Stimulated activated memory B cell treated with anti-CD40 and anti-IgM and Interleukin-4, amounts not matched to agents 10 μg/mL and 1 μg/mL and 100 μg/mL, for 72 hours (primary cell): ENCODE measurements around the gene MRPL10.

Experiments
- ATAC-seq: fragments of 150-1000 bp; cut with Tn5 transposase; 2 replicates; pipeline ENCODE4 v1.10.0; 2021
- H3K27ac Mint-ChIP-seq: one replicate; pipeline ENCODE4 v1.8.0; 2022; ENCODE audit warnings: mild to moderate bottlenecking, mixed read lengths
- H3K27me3 Mint-ChIP-seq: one replicate; pipeline ENCODE4 v1.8.0; 2022; ENCODE audit warnings: mixed read lengths
- H3K36me3 Mint-ChIP-seq: one replicate; pipeline ENCODE4 v1.8.0; 2022; ENCODE audit warnings: mixed read lengths
- H3K4me1 Mint-ChIP-seq: one replicate; pipeline ENCODE4 v1.8.0; 2022; ENCODE audit warnings: mixed read lengths
- H3K4me3 Mint-ChIP-seq: one replicate; pipeline ENCODE4 v1.8.0; 2022; ENCODE audit warnings: mild to moderate bottlenecking, moderate library complexity, mixed read lengths
- H3K9me3 Mint-ChIP-seq: one replicate; pipeline ENCODE4 v1.8.0; 2022; ENCODE audit warnings: mixed read lengths

Gene MRPL10

GRCh38 chr17:47831003-47831933 lies at the start of gene MRPL10, which contains the start of gene LRRC46:
Gene MRPL10, minus strand, starts transcription at chr17:47831541. Its CDS starts 30 bp downstream, at chr17:47831511.
Gene LRRC46, plus strand, starts transcription at chr17:47831670. Its CDS starts 320 bp downstream, at chr17:47831990.
- no peaks in the 10 kb centered on the region for H3K9me3 Mint-ChIP-seq
- peaks cover 22% of the 10 kb centered on the region for H3K36me3 Mint-ChIP-seq
- peak within 1 kb of the TSS; percentile 93 for H3K4me3 Mint-ChIP-seq
- peak; percentile 94 for ATAC-seq
- H3K27ac Mint-ChIP-seq = peak within 1 kb of the TSS; percentile 89
- H3K4me1 Mint-ChIP-seq = peaks cover 29% of the 10 kb centered on the region
- H3K27me3 Mint-ChIP-seq = no peaks in the 10 kb centered on the region

GRCh38 chr17:47879776-47880454 lies 48.6 kb upstream of the MRPL10 start:
- H3K27me3 Mint-ChIP-seq = peaks cover 67% of the 10 kb centered on the region

GRCh38 chr17:47879028-47879585 lies 47.8 kb upstream of the MRPL10 start:
- peaks cover 2% of the 10 kb centered on the region for H3K4me1 Mint-ChIP-seq
- no peaks in the 10 kb centered on the region for H3K36me3 Mint-ChIP-seq
- H3K4me3 Mint-ChIP-seq = no peak overlapping the region
- no peak overlapping the region for H3K27ac Mint-ChIP-seq
- no peaks in the 10 kb centered on the region for H3K9me3 Mint-ChIP-seq
- peaks cover 71% of the 10 kb centered on the region for H3K27me3 Mint-ChIP-seq
- no peak for ATAC-seq

More at GRCh38 chr17:47879776-47880454, 48.6 kb upstream of the MRPL10 start:
- no peak for ATAC-seq
- H3K4me3 Mint-ChIP-seq = no peak overlapping the region
- no peak overlapping the region for H3K27ac Mint-ChIP-seq
- no peaks in the 10 kb centered on the region for H3K4me1 Mint-ChIP-seq
- H3K9me3 Mint-ChIP-seq = no peaks in the 10 kb centered on the region
- no peaks in the 10 kb centered on the region for H3K36me3 Mint-ChIP-seq

- H3K27me3 Mint-ChIP-seq = peaks cover 71% of the 10 kb centered on the region
- no peaks in the 10 kb centered on the region for H3K9me3 Mint-ChIP-seq
- no peak for ATAC-seq
- H3K4me1 Mint-ChIP-seq = peaks cover 9% of the 10 kb centered on the region
- no peak overlapping the region for H3K4me3 Mint-ChIP-seq
- H3K27ac Mint-ChIP-seq = no peak overlapping the region
- no peaks in the 10 kb centered on the region for H3K36me3 Mint-ChIP-seq
These were observed 47.1 kb upstream of the MRPL10 start for GRCh38 chr17:47878203-47879027.

- Mint-ChIP-seq H3K4me1 (peaks cover 11% of the 10 kb centered on the region), H3K36me3 (no peaks in the 10 kb centered on the region), H3K9me3 (no peaks in the 10 kb centered on the region), H3K4me3 (no peak overlapping the region), H3K27ac (no peak overlapping the region), H3K27me3 (peaks cover 71% of the 10 kb centered on the region)
- no peak for ATAC-seq
These were observed 46.2 kb upstream of the MRPL10 start for GRCh38 chr17:47877368-47878034.

GRCh38 chr17:47875011-47875985 lies 44.0 kb upstream of the MRPL10 start:
- H3K4me1 Mint-ChIP-seq = peaks cover 23% of the 10 kb centered on the region
- no peak overlapping the region for H3K27ac Mint-ChIP-seq
- no peak overlapping the region for H3K4me3 Mint-ChIP-seq
- no peaks in the 10 kb centered on the region for H3K36me3 Mint-ChIP-seq
- H3K9me3 Mint-ChIP-seq = no peaks in the 10 kb centered on the region
- peaks cover 88% of the 10 kb centered on the region for H3K27me3 Mint-ChIP-seq
- no peak for ATAC-seq

GRCh38 chr17:47873200-47874090 lies 42.1 kb upstream of the MRPL10 start:
- H3K4me1 Mint-ChIP-seq = peaks cover 23% of the 10 kb centered on the region
- no peaks in the 10 kb centered on the region for H3K9me3 Mint-ChIP-seq
- no peak overlapping the region for H3K4me3 Mint-ChIP-seq
- H3K27me3 Mint-ChIP-seq = peaks cover 81% of the 10 kb centered on the region
- H3K36me3 Mint-ChIP-seq = no peaks in the 10 kb centered on the region
- no peak overlapping the region for H3K27ac Mint-ChIP-seq
- no peak for ATAC-seq

GRCh38 chr17:47872651-47873161 lies 41.4 kb upstream of the MRPL10 start:
- Mint-ChIP-seq H3K9me3 (no peaks in the 10 kb centered on the region), H3K4me3 (no peak overlapping the region), H3K4me1 (peaks cover 23% of the 10 kb centered on the region), H3K27ac (no peak overlapping the region), H3K36me3 (no peaks in the 10 kb centered on the region), H3K27me3 (peaks cover 79% of the 10 kb centered on the region)
- ATAC-seq = no peak

- H3K27me3 Mint-ChIP-seq = peaks cover 73% of the 10 kb centered on the region
- H3K27ac Mint-ChIP-seq = no peak overlapping the region
These were observed 40.8 kb upstream of the MRPL10 start for GRCh38 chr17:47872019-47872650.

GRCh38 chr17:47871048-47871447 lies 39.7 kb upstream of the MRPL10 start:
- ATAC-seq = no peak
- H3K4me1 Mint-ChIP-seq = peaks cover 23% of the 10 kb centered on the region

More at GRCh38 chr17:47872019-47872650, 40.8 kb upstream of the MRPL10 start:
- H3K4me1 Mint-ChIP-seq = peaks cover 23% of the 10 kb centered on the region
- peak overlapping the region; percentile 27 for H3K4me3 Mint-ChIP-seq
- no peak for ATAC-seq
- H3K9me3 Mint-ChIP-seq = no peaks in the 10 kb centered on the region
- H3K36me3 Mint-ChIP-seq = no peaks in the 10 kb centered on the region

GRCh38 chr17:47870056-47870455 lies 38.7 kb upstream of the MRPL10 start:
- Mint-ChIP-seq H3K9me3 (no peaks in the 10 kb centered on the region), H3K36me3 (no peaks in the 10 kb centered on the region), H3K27ac (no peak overlapping the region), H3K4me3 (no peak overlapping the region), H3K4me1 (peaks cover 23% of the 10 kb centered on the region), H3K27me3 (peaks cover 75% of the 10 kb centered on the region)
- no peak for ATAC-seq

More at GRCh38 chr17:47871048-47871447, 39.7 kb upstream of the MRPL10 start:
- Mint-ChIP-seq H3K9me3 (no peaks in the 10 kb centered on the region), H3K36me3 (no peaks in the 10 kb centered on the region), H3K27me3 (peaks cover 80% of the 10 kb centered on the region), H3K4me3 (no peak overlapping the region), H3K27ac (no peak overlapping the region)

GRCh38 chr17:47869114-47869513 lies 37.8 kb upstream of the MRPL10 start:
- Mint-ChIP-seq H3K27me3 (peaks cover 65% of the 10 kb centered on the region), H3K4me3 (no peak overlapping the region), H3K27ac (no peak overlapping the region), H3K4me1 (peaks cover 21% of the 10 kb centered on the region), H3K36me3 (no peaks in the 10 kb centered on the region), H3K9me3 (no peaks in the 10 kb centered on the region)
- no peak for ATAC-seq
